Right cardiac atrium (tissue), 5 donors: Measurements from ENCODE around the gene POLDIP2. TPM values are rescaled to one million over a fixed set of nuclear protein-coding genes. Genes with fewer than 3 reads are reported as not detected.

ENCODE experiments used
- ATAC-seq, 2 donors: fragments of 200-7000 bp; cut with Tn5 transposase; one replicate each; pipeline versions ENCODE4 v1.8.0 to v1.9.1; 2020; ENCODE audit warnings: moderate library complexity in 2 of 2, mild to moderate bottlenecking in 1 of 2
- DNase-seq, 3 donors: peaks; one replicate each; pipeline ENCODE4 v3.0.0-alpha.2; 2020
- H3K27ac ChIP-seq: one replicate; pipeline ENCODE4 v1.5.1; 2013; ENCODE audit warnings: mild to moderate bottlenecking, low read length, control low read depth, moderate library complexity
- H3K27me3 ChIP-seq: one replicate; pipeline ENCODE4 v1.6.1; 2013; ENCODE audit not compliant: control insufficient read depth, insufficient read depth
- H3K4me1 ChIP-seq: one replicate; pipeline ENCODE4 v1.6.1; 2013; ENCODE audit warnings: low read length; ENCODE audit not compliant: control insufficient read depth, insufficient read depth
- H3K4me3 ChIP-seq: one replicate; pipeline ENCODE4 v1.5.1; 2013; ENCODE audit warnings: low read length, control low read depth
- H3K9me3 ChIP-seq: one replicate; pipeline ENCODE4 v1.6.1; 2013; ENCODE audit warnings: low read length; ENCODE audit not compliant: control insufficient read depth
- WGBS: extraction: QIAGEN DNeasy Blood & Tissue Kit; methylation state at CpG from one replicate; pipeline ENCODE4 v1.1.7; 2013; 5-methylcytosine and 5-hydroxymethylcytosine counted together
- intact Hi-C, 4 donors: fragments of 100-400 bp; cut with DNase I; formaldehyde crosslinking; loops; one replicate each; pipeline versions ENCODE4 v1.11.0 to v1.14.0; 2022 to 2023
- polyA plus RNA-seq: library from polyadenylated mRNA; stranded (reverse); fragments of 200-250 nt; gene quantifications from one replicate; pipeline ENCODE4 v1.2.3, GENCODE V29; 2013
- total RNA-seq, 4 donors: library from RNA; stranded (reverse); fragmentation: NEBNext Ultra II Directional; extraction: Animal tissue kit (Norgen Biotek cat#: 25700); gene quantifications; one replicate each; pipeline ENCODE4 v1.2.1, GENCODE V29; 2021
- donor health status: healthy with polysubstance abuse.
- donor health status: DM: no; HTN: yes; CAD: no.
- donor health status: DM: no; HTN: no; CAD: no.
- donor health status: DM: no; HTN: yes; CAD: no; lungs with severe emphysema.
- donor health status: DM: yes; HTN: yes; CAD: no.

Gene POLDIP2
- total and polyA plus RNA-seq, 5 donors, result 95.6 to 99.8 (median 98.3) TPM

DNA sequence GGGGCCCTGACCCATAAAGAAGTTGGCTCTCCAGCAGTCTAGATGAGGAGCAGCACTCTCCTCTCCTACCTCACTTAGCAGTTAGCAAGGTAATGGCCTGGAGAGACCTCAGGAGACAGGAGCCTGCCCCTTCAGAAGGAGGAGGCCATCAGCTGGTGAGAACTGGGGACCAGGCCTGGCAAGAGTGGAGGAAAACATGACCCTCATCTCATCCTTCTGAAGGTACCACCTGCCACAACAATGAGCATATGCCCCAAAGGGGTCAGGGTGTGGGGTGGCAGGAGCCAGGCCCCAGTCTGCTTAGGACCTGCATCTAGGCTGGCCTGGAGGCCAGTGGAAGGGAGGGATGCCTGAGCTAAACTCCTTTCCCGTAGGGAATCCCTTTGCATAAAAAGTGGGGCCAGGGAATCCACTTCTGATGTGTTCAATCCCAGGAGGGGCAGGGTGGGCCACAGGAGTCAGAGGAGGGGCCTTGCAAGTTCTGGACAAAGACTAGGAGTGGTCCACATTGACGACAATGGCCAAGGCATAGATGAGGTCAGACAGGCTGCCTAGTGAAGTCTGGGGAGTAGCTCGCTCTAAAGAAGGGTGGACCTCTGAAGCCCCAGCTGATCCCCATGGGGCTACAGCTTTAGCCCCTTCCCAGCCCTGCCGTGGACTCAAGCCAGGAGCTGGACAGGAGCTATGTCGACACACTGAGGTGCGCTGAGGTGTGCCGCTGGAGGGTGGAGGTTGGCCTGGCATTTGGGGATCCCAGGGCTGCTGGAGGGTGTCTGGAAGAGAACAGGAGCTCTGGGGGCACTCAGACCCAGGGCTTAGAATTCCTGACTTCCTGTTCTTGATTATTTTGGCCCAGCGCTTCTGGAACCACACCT, 6.7 kb upstream of the POLDIP2 start:
- no peak for ATAC-seq
- Histone ChIP-seq H3K27me3 (no peaks in the 10 kb centered on the region), H3K9me3 (no peaks in the 10 kb centered on the region), H3K4me3 (no peak overlapping the region), H3K4me1 (no peaks in the 10 kb centered on the region), H3K27ac (no peak overlapping the region)
- WGBS, result 90% methylated on average over 8 of the region's 8 CpGs
- DNase-seq, result no peak
- intact Hi-C loops, result no loop called here

DNA sequence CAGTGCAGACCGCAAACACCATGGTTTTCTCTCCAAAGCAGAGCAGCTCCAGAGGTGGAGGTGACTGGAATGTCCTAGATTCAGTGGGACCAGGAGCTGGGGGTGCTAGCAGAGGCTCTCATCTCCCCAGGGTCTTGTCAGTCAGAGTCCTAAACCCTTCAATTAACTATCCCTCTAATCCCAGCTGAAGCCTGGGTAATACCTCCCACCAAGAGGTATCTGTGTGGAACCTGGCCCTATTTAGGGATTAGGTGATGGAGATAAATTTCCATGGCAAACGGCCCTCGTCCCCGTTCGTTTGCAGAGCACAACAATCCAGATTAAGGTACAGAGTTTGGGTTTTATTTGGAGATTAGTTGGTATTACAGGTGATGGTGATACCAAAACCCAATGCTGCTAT, 5.9 kb upstream of the POLDIP2 start:
- H3K27ac ChIP-seq, result no peak overlapping the region
- WGBS, result 90% methylated on average over 5 of the region's 5 CpGs
- H3K27me3 ChIP-seq, result no peaks in the 10 kb centered on the region
- ATAC-seq (no peak), DNase-seq (no peak)
- H3K4me1 ChIP-seq, result no peaks in the 10 kb centered on the region
- H3K9me3 ChIP-seq, result no peaks in the 10 kb centered on the region
- H3K4me3 ChIP-seq, result no peak overlapping the region
- intact Hi-C loops, result no loop called here

- peak overlapping the region; percentile 92 for H3K4me3 ChIP-seq
- peak overlapping the region; percentile 71 for H3K27ac ChIP-seq
- no peak for DNase-seq
- no peaks in the 10 kb centered on the region for H3K27me3 ChIP-seq
- no peaks in the 10 kb centered on the region for H3K9me3 ChIP-seq
- no peaks in the 10 kb centered on the region for H3K4me1 ChIP-seq
- no peak for ATAC-seq
- WGBS, result 8% methylated on average over 4 of the region's 4 CpGs
- intact Hi-C loops, result no loop called here
Observed at GRCh38 chr17:28357901-28358197, 522 bp upstream of the POLDIP2 start.

DNA sequence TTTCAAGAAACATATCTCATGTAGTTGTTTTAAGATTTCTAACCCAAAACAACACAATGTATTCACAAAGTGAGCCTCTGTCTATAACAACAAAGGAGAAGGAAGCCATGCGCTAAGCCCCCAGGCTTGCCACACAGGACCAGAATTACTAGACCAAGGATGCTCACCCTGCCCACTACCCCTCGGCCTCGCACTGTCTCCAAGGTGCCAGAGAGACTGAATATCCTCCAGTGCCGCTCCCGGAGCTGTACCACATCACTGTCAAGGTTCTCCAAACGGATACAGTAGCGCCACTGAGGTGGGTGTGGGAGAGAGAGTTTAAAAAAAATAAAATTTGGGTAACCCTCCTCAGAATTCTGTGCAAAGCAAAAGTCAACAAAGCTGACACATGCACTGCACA, 7.1 kb downstream of the POLDIP2 start:
- Histone ChIP-seq H3K9me3 (no peaks in the 10 kb centered on the region), H3K27me3 (no peaks in the 10 kb centered on the region), H3K4me3 (no peak overlapping the region), H3K4me1 (peaks cover 2% of the 10 kb centered on the region), H3K27ac (no peak overlapping the region)
- 93% methylated on average over 7 of the region's 7 CpGs for WGBS
- ATAC-seq (no peak), DNase-seq (no peak)
- intact Hi-C loops, result no loop called here

DNA sequence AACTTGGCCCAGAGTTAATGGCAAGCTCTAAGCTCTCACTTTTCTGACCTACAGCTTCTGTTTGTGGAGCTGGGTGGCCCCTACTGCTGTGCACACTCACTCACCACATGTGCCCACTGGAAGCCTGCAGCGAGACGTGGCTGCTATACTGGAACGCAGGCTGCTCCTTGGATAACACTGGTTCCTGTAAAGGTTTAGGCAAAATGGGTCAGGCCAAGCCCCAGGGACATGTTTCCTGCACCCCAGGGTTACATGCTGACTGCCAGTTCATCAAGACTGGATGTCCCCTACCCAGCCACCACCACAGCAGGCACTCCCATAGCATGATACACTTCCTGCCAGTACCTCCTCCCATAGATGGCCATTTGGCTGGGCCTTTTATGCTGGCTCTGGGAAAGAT, 8.3 kb downstream of the POLDIP2 start:
- Histone ChIP-seq H3K4me1 (peaks cover 2% of the 10 kb centered on the region), H3K27ac (no peak overlapping the region), H3K4me3 (no peak overlapping the region), H3K27me3 (no peaks in the 10 kb centered on the region), H3K9me3 (no peaks in the 10 kb centered on the region)
- ATAC-seq (peak in 1 of 2 donors; percentile 21), DNase-seq (no peak)
- WGBS, result 81% methylated on average over 3 of the region's 3 CpGs
- intact Hi-C loops, result no loop called here

GRCh38 chr17:28347261-28347891, 10.0 kb downstream of the POLDIP2 start:
- Histone ChIP-seq H3K27me3 (no peaks in the 10 kb centered on the region), H3K9me3 (no peaks in the 10 kb centered on the region), H3K27ac (peak overlapping the region; percentile 14), H3K4me1 (peaks cover 2% of the 10 kb centered on the region), H3K4me3 (no peak overlapping the region)
- 71% methylated on average over 8 of the region's 8 CpGs for WGBS
- ATAC-seq, result peak; percentile 14 to 18
- DNase-seq, result no peak
- intact Hi-C loops, result no loop called here

DNA sequence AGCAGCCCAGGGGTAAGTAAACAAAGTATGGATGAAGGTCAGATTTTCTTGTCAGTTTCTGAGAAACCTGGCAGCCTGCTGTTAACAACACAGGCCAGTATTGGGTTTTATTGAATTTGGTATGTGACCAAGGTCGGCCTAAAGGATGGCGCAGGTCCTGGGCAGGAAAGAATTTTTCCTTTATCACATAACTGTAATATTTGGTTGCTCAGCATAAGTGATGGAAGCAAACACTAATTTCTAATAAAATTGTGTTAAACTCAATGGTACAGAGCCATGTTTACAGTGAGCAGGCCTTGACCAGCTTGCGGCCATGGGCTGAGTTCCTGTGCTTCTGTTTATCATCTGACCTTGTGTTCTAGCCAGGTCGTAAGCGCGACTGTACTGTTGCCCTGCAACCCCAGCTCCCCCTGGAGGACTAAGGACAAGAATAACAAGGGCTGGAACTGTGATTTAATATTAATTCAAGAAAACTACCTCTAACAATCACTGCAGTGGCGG, 10.5 kb downstream of the POLDIP2 start:
- WGBS, result 53% methylated on average over 7 of the region's 7 CpGs
- DNase-seq, result peak in 1 of 3 donors; percentile 70
- peak; percentile 34 to 44 for ATAC-seq
- intact Hi-C loops, result no loop called here
- Histone ChIP-seq H3K27ac (no peak overlapping the region), H3K27me3 (no peaks in the 10 kb centered on the region), H3K9me3 (no peaks in the 10 kb centered on the region), H3K4me3 (no peak overlapping the region), H3K4me1 (peaks cover 2% of the 10 kb centered on the region)

GRCh38 chr17:28346199-28346580, 11.1 kb downstream of the POLDIP2 start:
- ATAC-seq, result no peak
- no peaks in the 10 kb centered on the region for H3K9me3 ChIP-seq
- intact Hi-C loops, result no loop called here
- no peak overlapping the region for H3K4me3 ChIP-seq
- no peak overlapping the region for H3K27ac ChIP-seq
- H3K27me3 ChIP-seq, result no peaks in the 10 kb centered on the region
- no peak for DNase-seq
- H3K4me1 ChIP-seq, result peaks cover 2% of the 10 kb centered on the region
- 70% methylated on average over 2 of the region's 2 CpGs for WGBS

DNA sequence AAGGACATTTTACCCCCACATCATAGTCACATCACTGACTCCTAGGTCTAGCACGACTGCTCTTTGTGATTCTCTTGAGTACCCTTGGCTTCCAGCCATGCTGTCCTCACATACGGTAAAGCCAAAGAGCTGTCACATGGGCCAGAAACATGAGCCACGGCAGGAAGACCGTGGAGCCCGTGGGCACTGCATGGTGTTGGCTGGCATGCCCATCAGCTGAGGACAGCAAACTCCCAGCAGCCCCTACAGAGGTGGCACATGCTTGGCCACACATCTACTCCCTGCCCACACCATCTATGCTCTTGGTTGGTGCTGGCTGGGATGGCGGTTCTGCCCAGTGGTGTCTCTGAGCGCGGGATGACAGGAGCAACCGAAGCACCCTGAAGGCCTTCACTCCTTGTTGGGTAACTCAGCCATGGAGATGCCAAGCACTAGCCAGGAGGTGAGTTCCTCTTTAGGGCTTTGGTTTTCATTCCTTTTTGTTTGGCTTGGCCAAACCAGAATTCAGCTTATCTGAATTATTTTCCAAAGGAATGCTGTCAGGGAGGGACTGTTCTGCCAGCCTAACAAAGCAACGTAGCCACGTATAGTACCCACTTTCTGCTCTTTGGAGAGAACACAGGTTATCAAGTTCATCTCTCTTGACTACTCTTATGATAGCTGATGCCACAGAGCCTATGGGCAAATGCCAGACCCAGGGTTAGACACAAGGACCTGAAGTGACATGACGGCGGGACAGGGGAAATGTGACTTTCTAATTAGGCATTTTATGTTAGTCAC, 11.7 kb downstream of the POLDIP2 start:
- peaks cover 2% of the 10 kb centered on the region for H3K4me1 ChIP-seq
- H3K27ac ChIP-seq, result peak overlapping the region; percentile 5
- H3K9me3 ChIP-seq, result no peaks in the 10 kb centered on the region
- H3K4me3 ChIP-seq, result no peak overlapping the region
- DNase-seq (peak in 1 of 3 donors; percentile 58), ATAC-seq (peak; percentile 9 to 49)
- H3K27me3 ChIP-seq, result no peaks in the 10 kb centered on the region
- WGBS, result 50% methylated on average over 13 of the region's 13 CpGs
- intact Hi-C loops, result no loop called here

- DNase-seq (no peak), ATAC-seq (peak in 1 of 2 donors; percentile 2)
- Histone ChIP-seq H3K4me1 (peaks cover 2% of the 10 kb centered on the region), H3K9me3 (no peaks in the 10 kb centered on the region), H3K27me3 (no peaks in the 10 kb centered on the region), H3K4me3 (no peak overlapping the region), H3K27ac (no peak overlapping the region)
- intact Hi-C loops, result no loop called here
- WGBS, result 81% methylated on average over 19 of the region's 19 CpGs
Observed at GRCh38 chr17:28344435-28344901, 12.9 kb downstream of the POLDIP2 start.

DNA sequence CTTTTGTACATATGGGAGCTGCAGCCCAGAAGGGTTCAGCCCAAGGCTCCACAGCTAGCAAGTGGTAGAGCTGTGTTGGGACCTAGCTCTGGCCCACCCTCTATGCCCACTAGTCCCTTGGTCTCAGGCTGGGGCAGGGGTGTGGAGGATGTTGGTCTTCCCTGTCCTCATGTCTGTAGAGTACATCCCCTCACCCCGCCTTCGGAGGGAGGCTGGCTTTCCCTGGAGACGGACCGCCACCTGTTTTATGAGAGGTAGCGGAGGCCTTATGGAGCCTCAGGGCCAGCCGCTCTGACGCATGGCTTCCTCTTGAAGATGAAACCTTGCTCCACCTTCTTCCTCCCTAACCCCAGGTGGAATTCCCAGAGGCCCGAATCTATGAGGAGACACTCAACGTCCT, 13.3 kb downstream of the POLDIP2 start:
- intact Hi-C loops, result no loop called here

More for the DNA sequence above, 13.3 kb downstream of the POLDIP2 start:
- H3K4me1 ChIP-seq, result peaks cover 2% of the 10 kb centered on the region
- H3K27me3 ChIP-seq, result no peaks in the 10 kb centered on the region
- no peak for ATAC-seq
- no peaks in the 10 kb centered on the region for H3K9me3 ChIP-seq
- 80% methylated on average over 9 of the region's 9 CpGs for WGBS
- H3K4me3 ChIP-seq, result no peak overlapping the region
- H3K27ac ChIP-seq, result no peak overlapping the region
- DNase-seq, result no peak
